Right renal pelvis (tissue), 4 donors: ENCODE results near the gene CDC20. TPM values are rescaled to one million over a fixed set of nuclear protein-coding genes. Genes with fewer than 3 reads are reported as not detected.

ENCODE experiments used
- DNase-seq, 4 donors: peaks; one replicate each; pipeline ENCODE4 v3.0.0-alpha.2; 2013; ENCODE audit warnings: low read depth in 4 of 4, low spot score in 3 of 4, missing footprints in 1 of 4
- polyA plus RNA-seq, 4 donors: library from polyadenylated mRNA; unstranded; fragments of 120-200 nt; gene quantifications; one replicate each; pipeline ENCODE4 v1.2.1, GENCODE V29; 2013; ENCODE audit not compliant: insufficient read length in 4 of 4

CDC20 gene
- polyA plus RNA-seq, 4 donors = 35.9 to 42.6 (median 38.4) TPM

DNA sequence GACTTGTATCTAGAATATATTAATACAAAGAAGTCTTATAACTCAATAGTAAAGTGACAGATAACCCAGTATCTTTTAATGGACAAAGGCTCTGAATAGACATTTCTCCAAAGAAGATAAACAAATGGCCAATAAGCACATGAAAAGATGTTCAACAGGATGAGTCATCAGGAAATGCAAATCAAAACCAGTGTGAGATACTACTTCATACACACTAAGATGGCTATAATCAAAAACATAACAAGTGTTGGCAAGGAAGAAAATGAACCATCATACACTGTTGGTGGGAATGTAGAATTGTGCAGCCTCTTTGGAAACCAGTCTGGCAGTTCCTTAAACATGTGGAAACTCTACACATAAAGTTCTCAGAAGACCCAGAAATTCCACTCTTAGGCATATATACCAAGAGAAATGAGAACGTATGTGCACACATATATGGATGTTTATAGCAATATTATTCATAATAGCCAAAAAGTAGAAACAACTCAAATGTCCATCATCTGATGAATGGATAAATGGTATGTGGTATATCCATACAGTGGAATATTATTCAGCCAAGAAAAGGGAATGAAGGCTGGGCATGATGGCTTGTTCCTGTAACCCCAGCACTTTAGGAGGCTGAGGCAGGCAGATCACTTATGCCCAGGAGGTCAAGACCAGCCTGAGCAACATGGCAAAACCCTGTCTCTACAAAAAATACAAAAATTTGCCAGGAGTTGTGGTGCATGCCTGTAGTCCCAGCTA lies 31.1 kb upstream of the CDC20 start:
- no peak for DNase-seq

DNA sequence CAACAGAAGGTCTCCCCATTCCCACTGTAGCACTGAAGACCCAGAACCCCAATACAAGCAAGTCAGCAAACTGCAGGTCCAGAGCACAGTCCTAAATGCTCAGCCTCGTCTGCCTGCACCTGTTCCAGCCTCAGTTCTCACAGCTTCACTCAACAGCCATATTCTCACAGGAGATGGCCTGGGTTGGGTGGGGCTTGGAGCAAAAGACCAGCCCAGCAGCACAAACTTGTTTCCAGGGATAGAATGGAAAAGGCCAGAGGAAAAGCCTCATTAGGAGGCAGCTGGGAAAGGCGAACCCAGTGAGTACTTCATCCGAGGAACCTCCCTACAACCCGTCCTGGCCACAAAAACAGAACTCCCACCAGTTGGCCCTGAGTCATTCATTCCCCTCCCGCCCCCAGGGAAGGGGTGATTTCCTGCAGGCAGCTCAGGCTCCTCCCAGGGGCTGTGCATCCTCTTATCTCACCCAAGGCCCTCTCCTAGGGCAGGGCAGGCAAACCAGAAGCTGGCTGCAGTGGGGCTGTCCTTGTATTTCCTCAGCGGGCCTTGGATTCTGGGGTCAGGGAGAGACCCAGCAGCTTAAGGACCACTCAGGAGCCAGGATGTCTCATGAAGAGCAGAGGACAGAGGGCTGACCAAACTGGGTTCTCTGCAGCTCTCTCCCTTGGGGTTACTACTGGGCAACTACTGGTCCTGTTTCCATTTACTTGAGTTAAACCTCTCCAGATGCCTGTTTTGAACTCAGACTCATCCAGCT lies 28.6 kb upstream of the CDC20 start:
- no peak for DNase-seq

DNA sequence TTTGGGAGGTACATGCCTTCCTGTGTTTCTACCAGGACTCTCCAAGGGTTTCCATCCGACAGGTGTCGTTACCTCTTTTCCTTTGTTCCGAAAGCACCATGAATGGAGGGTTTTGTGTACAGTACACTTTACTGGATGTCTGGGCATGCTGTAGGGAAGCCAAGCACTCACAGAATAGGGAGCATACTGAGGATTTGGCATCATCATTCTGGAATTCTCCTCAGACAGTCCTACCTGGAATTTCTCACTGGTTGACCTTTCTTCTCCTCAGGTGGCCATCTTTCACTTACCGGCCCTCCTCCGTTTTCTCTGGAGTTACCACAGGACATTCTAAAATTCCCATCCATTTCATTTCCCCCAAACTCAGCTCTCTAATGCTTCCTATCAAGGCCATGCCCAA lies 27.1 kb upstream of the CDC20 start:
- no peak for DNase-seq

DNA sequence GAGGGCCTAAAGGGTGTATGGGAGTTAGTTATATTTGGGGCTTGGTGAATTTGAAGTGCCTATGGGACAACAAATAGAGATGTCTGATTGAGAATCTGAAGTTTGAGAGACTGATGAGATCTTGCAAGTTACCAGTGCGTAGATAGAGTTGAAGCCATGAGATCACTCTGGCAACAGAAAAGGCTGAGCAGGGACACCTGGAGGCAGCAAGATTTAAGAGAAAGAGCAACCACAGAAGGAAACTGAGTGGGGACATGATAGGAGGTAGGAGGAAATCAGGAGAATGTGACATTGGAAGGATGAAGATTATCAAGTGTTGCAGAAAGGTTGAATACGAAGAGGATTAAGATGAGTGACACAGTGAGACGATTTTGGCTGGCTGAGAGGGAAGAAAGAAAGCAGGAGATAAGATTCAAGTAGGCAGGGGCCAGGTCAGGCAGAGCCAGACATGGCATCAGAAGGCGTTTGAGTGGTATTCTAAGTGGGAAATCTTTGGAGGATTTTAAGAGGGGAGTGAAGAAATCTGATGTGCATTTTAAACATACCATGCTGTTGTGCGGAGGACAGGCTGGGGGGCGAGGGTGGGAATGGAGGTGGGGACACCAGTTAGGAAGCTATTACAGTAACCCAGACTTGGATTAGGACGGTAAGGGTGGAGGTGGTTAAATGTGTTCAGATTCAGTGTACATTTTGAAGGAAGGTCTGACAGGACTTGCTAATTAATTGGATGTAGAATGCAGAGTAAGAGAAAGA lies 24.2 kb upstream of the CDC20 start:
- DNase-seq = no peak

DNA sequence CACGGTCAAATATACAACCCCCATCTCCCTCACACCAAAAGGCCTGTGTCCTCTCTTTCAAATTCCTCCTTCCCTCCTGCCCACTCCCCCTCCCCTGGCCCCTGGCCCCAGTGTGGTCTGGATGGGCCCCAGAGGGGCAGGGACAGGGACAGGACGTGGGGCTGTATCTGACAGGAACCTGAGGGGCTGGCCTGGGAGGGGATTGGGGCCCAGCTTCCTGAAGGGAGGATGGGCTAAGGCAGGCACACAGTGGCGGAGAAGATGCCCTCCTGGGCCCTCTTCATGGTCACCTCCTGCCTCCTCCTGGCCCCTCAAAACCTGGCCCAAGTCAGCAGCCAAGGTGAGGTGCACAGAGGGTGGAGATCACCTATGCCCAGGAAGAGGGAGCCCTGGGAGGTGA lies 21.2 kb upstream of the CDC20 start, which contains the start of gene MPL:
TSS of gene MPL (plus strand) at position 231 of the 400 bp plus-strand sequence. CDS start at position 262, 31 bp downstream.
- DNase-seq = no peak

DNA sequence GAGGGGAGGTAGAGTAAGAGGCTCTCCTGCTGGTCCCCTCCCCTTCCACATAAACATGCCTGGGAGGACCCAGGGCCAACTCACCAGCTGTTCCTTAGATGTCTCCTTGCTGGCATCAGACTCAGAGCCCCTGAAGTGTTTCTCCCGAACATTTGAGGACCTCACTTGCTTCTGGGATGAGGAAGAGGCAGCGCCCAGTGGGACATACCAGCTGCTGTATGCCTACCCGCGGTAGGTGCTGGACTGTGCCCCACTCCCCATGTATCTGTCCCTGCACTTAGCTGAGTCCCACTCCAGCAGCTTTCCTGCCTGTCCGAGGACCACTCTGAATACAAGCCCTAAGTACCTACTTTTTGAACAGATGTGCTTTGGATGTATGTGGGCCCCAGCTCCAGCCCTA lies 20.8 kb upstream of the CDC20 start:
- DNase-seq = no peak

DNA sequence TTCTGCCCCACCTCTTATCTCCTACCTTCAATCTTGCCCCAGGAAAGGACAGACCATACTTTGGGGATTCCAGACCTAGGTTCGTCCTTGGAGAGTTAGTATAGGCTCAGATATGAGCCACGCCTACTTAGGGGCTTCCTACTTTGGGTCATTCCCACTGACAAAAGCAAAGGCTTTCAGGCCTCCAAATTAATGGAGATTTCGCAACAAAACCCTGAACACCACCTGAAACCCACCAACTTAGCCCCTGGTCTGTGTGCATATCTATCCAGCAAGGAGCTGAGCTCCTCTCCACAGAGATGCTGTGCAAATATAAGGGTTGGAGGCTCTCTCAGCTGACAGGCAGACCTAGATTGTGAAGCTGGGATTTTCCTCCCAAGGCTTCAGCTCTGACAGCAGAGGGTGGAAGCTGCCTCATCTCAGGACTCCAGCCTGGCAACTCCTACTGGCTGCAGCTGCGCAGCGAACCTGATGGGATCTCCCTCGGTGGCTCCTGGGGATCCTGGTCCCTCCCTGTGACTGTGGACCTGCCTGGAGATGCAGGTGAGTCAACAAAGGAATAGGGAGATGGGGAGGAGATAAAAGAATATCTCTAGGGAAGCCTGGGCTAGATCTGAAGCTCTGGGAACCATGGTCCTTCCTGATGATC lies 19.1 kb upstream of the CDC20 start:
- DNase-seq = no peak

DNA sequence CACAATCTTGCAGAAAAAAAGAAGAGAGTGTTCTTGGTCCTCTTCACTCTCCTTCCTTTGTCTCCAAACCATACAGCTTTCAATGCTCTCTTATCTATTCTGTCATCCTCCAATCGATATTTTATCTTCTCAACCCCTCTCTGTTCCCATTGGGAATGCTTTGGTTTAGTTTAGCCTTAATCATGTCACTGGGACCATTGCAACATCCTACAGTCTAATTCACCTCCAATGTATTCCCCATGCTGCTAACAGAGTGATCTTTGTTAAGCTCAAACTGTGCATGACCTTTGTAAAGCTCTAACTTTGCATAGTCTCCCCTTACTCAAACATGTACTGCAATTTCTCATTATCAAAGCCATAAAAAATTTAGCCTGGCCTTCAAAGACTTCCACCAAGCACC lies 18.2 kb upstream of the CDC20 start:
- DNase-seq = no peak

DNA sequence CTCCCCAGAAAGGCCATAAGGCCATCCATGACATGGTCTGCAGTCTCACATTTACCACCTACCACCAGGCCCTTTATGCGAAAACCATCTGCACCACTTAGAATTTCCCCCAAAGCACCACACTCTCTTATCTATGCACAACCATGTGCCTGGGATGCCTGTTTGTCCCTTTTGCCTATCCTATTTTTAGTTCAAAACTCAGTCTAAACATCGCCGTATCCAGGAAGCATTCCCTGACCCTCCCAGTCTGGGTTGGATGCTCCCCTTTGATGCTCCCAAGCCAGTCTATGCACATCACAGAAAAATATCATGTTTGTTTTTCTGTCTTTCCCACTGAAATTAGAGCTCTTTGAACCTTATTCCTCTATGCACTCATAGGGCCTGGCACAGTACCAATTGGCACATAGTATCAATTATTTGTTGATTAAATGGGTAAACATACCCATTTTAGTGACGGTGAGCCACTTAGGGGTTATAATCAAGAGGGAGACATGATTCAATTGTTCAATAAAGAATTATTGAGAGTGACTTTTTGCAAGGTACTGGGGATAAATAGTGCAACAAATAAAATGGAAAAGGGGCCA lies 14.4 kb upstream of the CDC20 start:
- DNase-seq = no peak

DNA sequence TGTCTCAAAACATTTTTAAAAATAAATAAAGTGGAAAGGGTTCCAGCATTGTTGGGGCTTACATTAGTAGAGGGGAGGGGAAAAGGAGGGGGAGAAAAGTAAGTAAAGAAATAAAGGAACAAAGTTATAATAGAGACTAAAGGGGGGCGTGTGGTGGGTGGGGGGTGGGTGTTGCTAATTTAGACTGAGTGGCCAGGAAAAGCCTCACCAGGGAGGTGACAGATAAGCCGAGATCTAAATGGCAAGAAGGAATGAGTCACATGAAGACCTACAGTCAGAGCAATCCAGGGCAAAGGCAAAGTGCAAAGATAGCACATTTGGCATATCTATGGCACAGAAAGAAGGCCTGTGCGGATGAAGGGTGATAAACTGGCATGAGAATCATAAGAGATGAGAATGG lies 13.7 kb upstream of the CDC20 start:
- DNase-seq = no peak

DNA sequence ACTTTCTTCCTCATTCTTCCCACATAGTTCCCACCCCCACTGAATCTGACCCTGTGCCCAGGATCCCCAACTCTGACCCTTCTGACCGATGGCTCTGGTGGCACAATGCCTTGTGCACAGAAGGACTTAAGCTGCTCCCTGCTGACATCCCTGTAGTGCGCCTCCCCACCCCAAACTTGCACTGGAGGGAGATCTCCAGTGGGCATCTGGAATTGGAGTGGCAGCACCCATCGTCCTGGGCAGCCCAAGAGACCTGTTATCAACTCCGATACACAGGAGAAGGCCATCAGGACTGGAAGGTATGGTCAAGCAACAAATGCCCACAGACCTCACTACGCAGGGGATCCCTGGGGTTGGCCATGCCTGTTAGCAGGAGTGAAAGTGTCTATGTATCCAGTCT lies 12.1 kb upstream of the CDC20 start:
- no peak for DNase-seq

DNA sequence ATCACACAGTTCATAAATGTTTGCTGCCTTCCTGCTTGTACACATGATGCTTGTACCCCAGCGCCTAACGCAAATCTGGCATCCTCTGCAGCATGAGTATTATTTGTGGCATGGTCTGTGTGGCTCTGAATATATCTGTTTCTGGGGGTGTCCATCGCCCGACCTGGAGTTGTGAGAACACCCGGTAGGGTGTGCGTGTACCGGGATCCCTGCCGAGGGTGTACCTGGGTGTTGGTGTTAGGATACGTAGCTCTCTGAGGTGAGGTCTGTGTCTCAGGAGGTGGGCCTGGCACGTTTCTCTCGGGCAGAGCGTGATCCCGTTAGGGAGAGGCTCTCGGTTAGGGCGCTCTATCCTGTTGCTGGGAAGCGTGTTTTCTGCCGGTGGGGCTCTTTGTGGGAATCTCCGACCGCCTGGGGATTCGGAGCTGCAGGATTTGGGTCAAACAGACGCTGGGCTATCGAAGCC lies 10.4 kb upstream of the CDC20 start:
- DNase-seq = no peak

DNA sequence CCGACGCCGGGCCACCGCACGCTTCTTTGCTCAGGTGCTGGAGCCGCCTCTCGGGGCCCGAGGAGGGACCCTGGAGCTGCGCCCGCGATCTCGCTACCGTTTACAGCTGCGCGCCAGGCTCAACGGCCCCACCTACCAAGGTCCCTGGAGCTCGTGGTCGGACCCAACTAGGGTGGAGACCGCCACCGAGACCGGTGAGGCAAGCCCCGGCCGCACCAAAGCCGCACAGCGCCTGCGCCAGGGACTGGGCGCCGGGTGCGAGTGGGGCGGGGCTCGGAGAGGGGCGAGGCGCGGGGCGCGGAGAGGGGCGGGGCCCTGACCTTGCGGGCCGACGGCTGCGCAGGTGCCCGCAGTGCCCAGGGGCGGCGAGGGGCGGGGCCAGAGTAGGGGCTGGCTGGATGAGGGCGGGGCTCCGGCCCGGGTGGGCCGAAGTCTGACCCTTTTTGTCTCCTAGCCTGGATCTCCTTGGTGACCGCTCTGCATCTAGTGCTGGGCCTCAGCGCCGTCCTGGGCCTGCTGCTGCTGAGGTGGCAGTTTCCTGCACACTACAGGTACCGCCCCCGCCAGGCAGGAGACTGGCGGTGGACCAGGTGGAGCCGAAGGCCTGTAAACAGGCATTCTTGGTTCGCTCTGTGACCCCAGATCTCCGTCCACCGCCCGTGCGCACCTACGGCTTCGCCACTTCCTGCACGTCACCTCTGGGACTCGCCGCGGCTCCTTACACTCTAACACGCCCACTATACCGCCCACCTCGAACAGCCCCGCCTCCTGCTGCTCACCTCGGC lies 9.8 kb upstream of the CDC20 start:
- DNase-seq = peak; percentile 64 to 75 (median 70)

DNA sequence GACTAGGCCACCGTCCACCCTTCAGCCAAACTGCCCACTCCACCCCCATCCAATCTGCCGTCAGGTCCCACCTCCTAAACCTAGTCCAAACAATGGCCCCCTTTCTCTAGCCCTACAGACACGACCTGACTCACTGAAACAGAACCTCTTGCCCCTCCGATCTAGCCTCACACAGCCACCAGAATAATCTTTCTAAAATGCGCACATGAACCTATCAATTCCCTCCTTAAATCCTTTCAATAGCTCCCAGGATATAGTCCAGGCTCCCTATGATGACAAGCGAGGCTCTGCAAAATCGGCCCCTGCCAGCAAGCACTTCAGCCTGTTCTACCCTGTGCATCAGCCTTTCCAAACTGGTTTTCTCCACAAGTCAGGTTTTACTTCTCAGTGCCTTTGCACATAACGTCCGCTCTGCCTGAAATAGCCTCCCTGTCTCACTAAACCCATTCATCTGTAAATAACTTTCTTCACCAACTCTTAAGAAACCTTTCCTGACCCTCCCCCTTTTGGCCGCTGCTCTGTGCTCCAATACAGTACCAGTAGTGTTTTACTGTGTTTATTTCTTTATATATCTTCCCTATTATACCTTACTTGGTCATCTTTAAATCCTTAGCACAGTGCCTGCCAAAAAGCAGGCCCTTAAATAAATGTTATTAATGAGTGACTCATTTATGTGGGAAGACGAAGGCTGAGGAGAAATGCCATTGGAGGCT lies 9.0 kb upstream of the CDC20 start:
- DNase-seq = peak in 1 of 4 donors; percentile 18

DNA sequence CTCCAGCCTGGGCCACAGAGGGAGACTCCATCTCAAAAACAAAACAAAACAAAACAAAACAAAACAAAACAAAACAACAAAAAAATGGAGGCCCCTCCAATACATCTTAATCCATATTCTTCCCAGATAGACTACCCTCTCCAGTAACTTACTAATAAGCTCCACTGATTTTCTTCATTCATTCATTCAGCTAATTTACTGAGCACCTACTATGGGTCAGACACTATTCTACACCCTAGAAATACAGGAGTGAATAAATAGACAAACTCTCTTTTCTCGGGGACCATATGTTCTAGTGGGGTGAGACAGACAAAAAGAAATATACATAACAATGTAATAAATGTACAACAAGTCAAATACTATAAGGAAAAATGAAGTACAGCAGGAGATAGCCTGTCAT lies 7.8 kb upstream of the CDC20 start:
- DNase-seq = no peak

DNA sequence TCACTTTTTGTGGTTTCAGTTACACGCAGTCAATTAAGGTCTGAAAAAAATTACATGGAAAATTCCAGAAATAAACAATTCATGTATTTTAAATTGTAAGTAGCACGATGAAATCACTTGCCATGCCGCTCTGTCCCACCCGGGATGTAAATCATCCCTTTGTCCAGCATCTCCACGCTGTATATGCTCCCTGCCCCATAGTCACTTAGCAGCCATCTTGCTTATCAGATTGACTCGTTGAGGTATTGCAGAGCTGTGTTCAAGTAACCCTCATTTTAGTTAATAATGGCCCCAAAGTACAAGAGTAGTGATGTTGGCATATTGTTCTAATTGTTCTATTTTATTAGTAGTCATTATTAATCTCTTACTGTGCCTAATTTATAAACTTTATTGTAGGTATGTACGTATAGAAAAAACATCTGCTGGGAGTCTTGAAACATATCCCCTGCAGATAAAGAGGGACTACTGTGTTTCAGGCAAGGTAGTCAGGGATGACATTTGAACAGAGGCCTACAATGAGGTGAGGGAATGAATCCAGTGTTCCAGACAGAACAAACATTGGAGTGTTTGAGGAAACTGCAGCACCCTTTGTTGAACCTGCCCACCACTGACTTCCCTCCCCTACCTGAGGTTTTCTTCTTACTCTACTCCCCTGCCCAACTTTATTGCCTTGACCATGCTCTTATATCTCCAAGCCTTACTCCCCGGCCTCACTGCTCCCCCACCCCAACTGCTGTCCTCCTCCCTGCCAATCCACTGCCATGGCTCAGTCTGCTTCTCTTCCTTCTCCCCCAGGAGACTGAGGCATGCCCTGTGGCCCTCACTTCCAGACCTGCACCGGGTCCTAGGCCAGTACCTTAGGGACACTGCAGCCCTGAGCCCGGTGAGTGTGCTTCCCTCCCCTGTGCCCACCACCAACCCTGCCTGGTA lies 7.1 kb upstream of the CDC20 start:
- DNase-seq = no peak

DNA sequence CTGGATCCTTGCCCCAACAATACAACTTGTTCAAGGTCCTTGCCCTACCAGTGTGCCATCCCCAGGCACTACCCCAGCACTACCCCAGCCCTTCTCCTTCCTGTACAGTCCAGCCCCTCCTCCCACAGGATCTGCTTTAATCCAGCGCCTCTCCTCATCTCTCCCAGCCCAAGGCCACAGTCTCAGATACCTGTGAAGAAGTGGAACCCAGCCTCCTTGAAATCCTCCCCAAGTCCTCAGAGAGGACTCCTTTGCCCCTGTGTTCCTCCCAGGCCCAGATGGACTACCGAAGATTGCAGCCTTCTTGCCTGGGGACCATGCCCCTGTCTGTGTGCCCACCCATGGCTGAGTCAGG lies 6.5 kb upstream of the CDC20 start:
- DNase-seq = no peak

DNA sequence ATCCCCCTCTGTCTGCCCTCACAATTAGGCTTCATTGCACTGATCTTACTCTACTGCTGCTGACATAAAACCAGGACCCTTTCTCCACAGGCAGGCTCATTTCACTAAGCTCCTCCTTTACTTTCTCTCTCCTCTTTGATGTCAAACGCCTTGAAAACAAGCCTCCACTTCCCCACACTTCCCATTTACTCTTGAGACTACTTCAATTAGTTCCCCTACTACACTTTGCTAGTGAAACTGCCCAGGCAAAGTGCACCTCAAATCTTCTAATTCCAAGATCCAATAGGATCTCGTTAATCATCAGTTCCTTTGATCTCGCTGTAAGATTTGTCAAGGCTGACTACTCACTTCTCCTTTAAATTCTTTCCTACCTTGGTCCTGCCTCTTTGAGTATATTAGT lies 5.9 kb upstream of the CDC20 start:
- no peak for DNase-seq
